Measurements from ENCODE around the gene COPS7A. TPM values are rescaled to one million over a fixed set of nuclear protein-coding genes. Genes with fewer than 3 reads are reported as not detected.

COPS7A gene
- total RNA-seq, 2 experiments from 2014 or later, result 29.5 to 36.8 TPM

- Mint-ChIP-seq H3K27ac (peak overlapping the region; percentile 65), H3K4me1 (peaks cover 75% of the 10 kb centered on the region), H3K27me3 (peaks cover 5% of the 10 kb centered on the region), H3K9me3 (no peaks in the 10 kb centered on the region), H3K36me3 (ENCODE audit: low read depth) (peaks cover 2% of the 10 kb centered on the region), H3K4me3 (peak overlapping the region; percentile 50)
- POLR2A ChIA-PET, result no interaction called here
- CTCF ChIA-PET, result interaction anchor here (1.2 to 14.2 kb wide), 4 partner anchors 7 to 62 kb away, joined by 3 to 120 read pairs (median 11); partner anchors contain the start of genes MLF2 and PTMS
- DNase-seq, result no peak
Measured at GRCh38 chr12:6775185-6776174, 51.6 kb downstream of the COPS7A start.

GRCh38 chr12:6777386-6777785, 53.5 kb downstream of the COPS7A start:
- POLR2A ChIA-PET, result no interaction called here
- peaks cover 2% of the 10 kb centered on the region for H3K36me3 Mint-ChIP-seq (ENCODE audit: low read depth)

GRCh38 chr12:6778217-6778573, 54.3 kb downstream of the COPS7A start:
- ChIA-PET CTCF (interaction anchor here (0.6 to 14.2 kb wide), 11 partner anchors 9 to 134 kb away, joined by 3 to 120 read pairs (median 5); partner anchors contain the start of genes CD4, MLF2, P3H3 and PTMS), POLR2A (interaction anchor here (0.6 kb wide), 1 partner anchor 89 kb away, joined by 3 read pairs; no protein-coding TSS in a partner anchor)
- H3K9me3 Mint-ChIP-seq, result no peaks in the 10 kb centered on the region
- H3K4me1 Mint-ChIP-seq, result peaks cover 67% of the 10 kb centered on the region
- H3K27ac Mint-ChIP-seq, result no peak overlapping the region
- peaks cover 2% of the 10 kb centered on the region for H3K36me3 Mint-ChIP-seq (ENCODE audit: low read depth)
- no peak for DNase-seq
- peak overlapping the region; percentile 70 for H3K4me3 Mint-ChIP-seq
- peaks cover 5% of the 10 kb centered on the region for H3K27me3 Mint-ChIP-seq

More at GRCh38 chr12:6777386-6777785, 53.5 kb downstream of the COPS7A start:
- Mint-ChIP-seq H3K27me3 (peaks cover 5% of the 10 kb centered on the region), H3K4me1 (peaks cover 69% of the 10 kb centered on the region), H3K27ac (no peak overlapping the region), H3K9me3 (no peaks in the 10 kb centered on the region), H3K4me3 (no peak overlapping the region)
- no peak for DNase-seq
- CTCF ChIA-PET, result interaction anchor here (0.7 to 14.2 kb wide), 4 partner anchors 10 to 88 kb away, joined by 3 to 120 read pairs (median 16); partner anchors contain the start of genes MLF2, PTMS and ZNF384

DNA sequence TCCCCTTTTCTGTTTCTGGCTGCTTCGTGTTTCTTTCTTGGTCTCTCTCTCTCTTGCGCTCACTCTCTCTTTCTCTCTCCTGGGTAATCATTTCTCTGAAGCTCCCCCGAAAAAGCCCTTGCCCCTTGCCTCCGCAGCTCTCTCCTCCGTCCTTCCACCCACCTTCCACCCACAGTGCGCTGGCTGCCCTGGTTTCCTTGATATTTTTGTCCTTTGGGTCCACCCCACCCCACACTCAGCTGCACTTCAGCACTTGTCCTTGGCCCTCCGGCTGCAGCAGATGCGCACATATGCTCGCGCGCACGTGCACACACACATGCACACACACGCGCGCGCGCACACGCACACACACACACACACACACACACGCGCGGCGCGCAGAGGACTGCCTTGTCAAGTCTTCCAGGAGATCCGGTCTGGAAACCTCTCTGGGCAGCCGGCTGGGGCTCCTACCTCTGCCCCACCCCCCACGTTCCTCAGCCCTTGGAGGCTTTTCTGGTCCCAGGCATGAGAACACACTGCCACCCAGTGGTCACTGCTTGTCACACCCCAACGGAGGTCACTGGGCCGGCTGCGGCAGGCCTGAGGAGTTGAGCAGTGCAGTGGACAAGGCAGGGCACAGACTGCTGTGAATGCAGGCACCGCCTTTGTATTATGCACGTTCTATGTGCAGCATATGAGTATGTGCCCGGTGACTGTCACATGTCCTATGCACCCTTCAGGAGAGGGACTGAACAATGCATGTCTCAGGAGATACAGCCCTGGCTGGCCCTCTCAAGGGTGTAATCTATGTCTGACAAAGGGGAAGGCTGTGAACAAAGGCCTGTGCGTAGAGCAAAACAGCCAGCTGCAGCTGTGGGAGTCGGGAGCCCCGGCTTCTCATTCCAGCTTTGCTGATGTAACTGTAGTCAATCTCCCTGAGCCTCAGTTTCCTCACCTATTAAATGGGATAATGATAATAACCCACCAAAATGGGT, 55.0 kb downstream of the COPS7A start:
- Mint-ChIP-seq H3K27me3 (peaks cover 5% of the 10 kb centered on the region), H3K27ac (peak overlapping the region; percentile 84), H3K4me1 (peaks cover 69% of the 10 kb centered on the region), H3K36me3 (ENCODE audit: low read depth) (peaks cover 2% of the 10 kb centered on the region), H3K9me3 (no peaks in the 10 kb centered on the region), H3K4me3 (peak overlapping the region; percentile 70)
- DNase-seq, result peak; percentile 93
- ChIA-PET CTCF (interaction anchor here (0.7 to 14.2 kb wide), 10 partner anchors 8 to 135 kb away, joined by 3 to 120 read pairs (median 6); partner anchors contain the start of genes CD4, MLF2, P3H3 and PTMS), POLR2A (interaction anchor here (0.6 kb wide), 1 partner anchor 89 kb away, joined by 3 read pairs; no protein-coding TSS in a partner anchor)

- Mint-ChIP-seq H3K27ac (peak overlapping the region; percentile 84), H3K4me3 (no peak overlapping the region), H3K9me3 (no peaks in the 10 kb centered on the region), H3K36me3 (ENCODE audit: low read depth) (peaks cover 2% of the 10 kb centered on the region), H3K27me3 (peaks cover 2% of the 10 kb centered on the region), H3K4me1 (peaks cover 68% of the 10 kb centered on the region)
- CTCF ChIA-PET, result interaction anchor here (0.9 to 14.2 kb wide), 8 partner anchors 8 to 222 kb away, joined by 5 to 120 read pairs (median 9); partner anchors contain the start of genes CD4, LAG3, MLF2 and PTMS
- POLR2A ChIA-PET, result interaction anchor here (1.2 kb wide), 1 partner anchor 10 kb away, joined by 4 read pairs; the partner anchor contains the start of gene CD4
- no peak for DNase-seq
Measured at GRCh38 chr12:6779708-6780432, 56.0 kb downstream of the COPS7A start.

GRCh38 chr12:6780573-6780972, 56.7 kb downstream of the COPS7A start:
- ChIA-PET CTCF (interaction anchor here (0.6 to 14.2 kb wide), 9 partner anchors 9 to 223 kb away, joined by 3 to 120 read pairs (median 8); partner anchors contain the start of genes CD4, LAG3, MLF2 and PTMS), POLR2A (interaction anchor here (1.2 kb wide), 1 partner anchor 9 kb away, joined by 4 read pairs; the partner anchor contains the start of gene CD4)
- H3K4me3 Mint-ChIP-seq, result no peak overlapping the region
- DNase-seq, result no peak
- H3K36me3 Mint-ChIP-seq (ENCODE audit: low read depth), result peaks cover 2% of the 10 kb centered on the region
- H3K4me1 Mint-ChIP-seq, result peaks cover 62% of the 10 kb centered on the region
- peaks cover 2% of the 10 kb centered on the region for H3K27me3 Mint-ChIP-seq
- no peaks in the 10 kb centered on the region for H3K9me3 Mint-ChIP-seq
- no peak overlapping the region for H3K27ac Mint-ChIP-seq

Other genes with a start within 250 kb of the COPS7A start
- gene MRPL51, start 230.8 kb upstream of the COPS7A start, total RNA-seq, result 100 to 1,000 TPM; 212 to 241 TPM
- gene NCAPD2, start 229.9 kb upstream of the COPS7A start, total RNA-seq, result 100 to 1,000 TPM; 191 to 202 TPM
- 1,000 to 10,000 TPM; 4,459 to 4,958 TPM for gene GAPDH, start 189.5 kb upstream of the COPS7A start, total RNA-seq
- 10 to 100 TPM; 28.3 to 30.4 TPM for gene IFFO1, start 168.0 kb upstream of the COPS7A start, total RNA-seq
- gene NOP2, start 155.8 kb upstream of the COPS7A start, total RNA-seq, result 10 to 100 TPM; 74.1 to 76.4 TPM
- gene CHD4, start 116.7 kb upstream of the COPS7A start, total RNA-seq, result 100 to 1,000 TPM; 262 to 263 TPM
- 1 to 10 TPM; 6.2 to 6.6 TPM for gene LPAR5, start 88.1 kb upstream of the COPS7A start, total RNA-seq
- 1 to 10 TPM; 1.6 to 2.6 TPM for gene ACRBP, start 76.6 kb upstream of the COPS7A start, total RNA-seq
- gene ING4, start 60.9 kb upstream of the COPS7A start, total RNA-seq, result 10 to 100 TPM; 33.7 to 40.2 TPM
- gene ZNF384, start 34.7 kb upstream of the COPS7A start, total RNA-seq, result 10 to 100 TPM; 90.9 to 95.4 TPM
- gene PIANP, start 23.2 kb upstream of the COPS7A start, total RNA-seq, result not detected
- 10 to 100 TPM; 90.7 to 95.4 TPM for gene MLF2, start 29.1 kb downstream of the COPS7A start, total RNA-seq
- 10 to 100 TPM; 16.4 to 25.6 TPM for gene PTMS, start 42.3 kb downstream of the COPS7A start, total RNA-seq
- gene LAG3, start 48.5 kb downstream of the COPS7A start, total RNA-seq, result 10 to 100 TPM; 12.0 to 13.1 TPM
- 100 to 1,000 TPM; 219 to 227 TPM for gene CD4, start 65.5 kb downstream of the COPS7A start, total RNA-seq
- under 1 TPM; 0.25 to 0.29 TPM for gene GPR162, start 97.8 kb downstream of the COPS7A start, total RNA-seq
- under 1 TPM in 1 of 2 experiments, not detected in 1; 0.40 TPM for gene P3H3, start 104.4 kb downstream of the COPS7A start, total RNA-seq
- gene GNB3, start 116.9 kb downstream of the COPS7A start, total RNA-seq, result not detected
- 100 to 1,000 TPM; 118 to 122 TPM for gene CDCA3, start 127.2 kb downstream of the COPS7A start, total RNA-seq
- gene USP5, start 128.1 kb downstream of the COPS7A start, total RNA-seq, result 100 to 1,000 TPM; 119 to 131 TPM
- gene TPI1, start 143.5 kb downstream of the COPS7A start, total RNA-seq, result 1,000 to 10,000 TPM in 1 of 2 experiments, 100 to 1,000 TPM in 1; 918 to 1,035 TPM
- gene SPSB2, start 149.3 kb downstream of the COPS7A start, total RNA-seq, result 10 to 100 TPM; 15.4 to 17.3 TPM
- gene LRRC23, start 180.8 kb downstream of the COPS7A start, total RNA-seq, result 1 to 10 TPM; 4.4 to 5.2 TPM
- gene ENO2, start 190.5 kb downstream of the COPS7A start, total RNA-seq, result 100 to 1,000 TPM; 156 to 160 TPM
- gene ATN1, start 203.9 kb downstream of the COPS7A start, total RNA-seq, result 10 to 100 TPM; 27.3 to 27.6 TPM
- gene RNU7-1, start 219.8 kb downstream of the COPS7A start, total RNA-seq, result not detected
- 100 to 1,000 TPM; 156 to 181 TPM for gene C12orf57, start 220.0 kb downstream of the COPS7A start, total RNA-seq
- gene PTPN6, start 227.3 kb downstream of the COPS7A start, total RNA-seq, result 100 to 1,000 TPM; 346 to 354 TPM
- gene PHB2, start 246.6 kb downstream of the COPS7A start, total RNA-seq, result 100 to 1,000 TPM; 214 to 230 TPM
- gene EMG1, start 246.9 kb downstream of the COPS7A start, total RNA-seq, result 10 to 100 TPM; 41.8 to 53.3 TPM

All from activated CD4-positive, alpha-beta T cell treated with anti-CD3 and anti-CD28 coated beads, Interleukin-2, amount 10 ng/mL, durations not matched to agents 7 days and 5 days (primary cell).